HG02623 (cell line): ENCODE measurements around the gene ECHS1.

Source experiments
- ATAC-seq: cut with Tn5 transposase; IDR thresholded peaks from one replicate; pipeline ENCODE4 v1.9.1; 2021; ENCODE audit warnings: moderate library complexity; ENCODE audit not compliant: unreplicated experiment

The ECHS1 gene

GRCh38 chr10:133361227-133361626 lies 11.9 kb downstream of the ECHS1 start:
- ATAC-seq, result no peak

- no peak for ATAC-seq
These were observed 13.1 kb downstream of the ECHS1 start for GRCh38 chr10:133359972-133360610.

- no peak for ATAC-seq
These were observed 13.6 kb downstream of the ECHS1 start for GRCh38 chr10:133359554-133359971.

- no peak for ATAC-seq
These were observed 14.2 kb downstream of the ECHS1 start for GRCh38 chr10:133358925-133359310.

GRCh38 chr10:133358162-133358924 lies 14.8 kb downstream of the ECHS1 start:
- no peak for ATAC-seq

- ATAC-seq, result peak; percentile 63
These were observed 15.6 kb downstream of the ECHS1 start, which contains the start of gene FUOM for GRCh38 chr10:133357285-133358161. TSS of gene FUOM (minus strand) at chr10:133358019. CDS start at chr10:133358007, 12 bp downstream.

- ATAC-seq, result no peak
These were observed 16.4 kb downstream of the ECHS1 start for GRCh38 chr10:133356549-133357284.

- ATAC-seq, result no peak
These were observed 17.2 kb downstream of the ECHS1 start for GRCh38 chr10:133355991-133356390.

- no peak for ATAC-seq
These were observed 17.9 kb downstream of the ECHS1 start for GRCh38 chr10:133355266-133355665.

GRCh38 chr10:133354672-133355240 lies 18.4 kb downstream of the ECHS1 start:
- no peak for ATAC-seq

- no peak for ATAC-seq
These were observed 19.1 kb downstream of the ECHS1 start for GRCh38 chr10:133353988-133354605.

- no peak for ATAC-seq
These were observed 19.8 kb downstream of the ECHS1 start for GRCh38 chr10:133353202-133353959.

GRCh38 chr10:133351408-133352318 lies 21.5 kb downstream of the ECHS1 start:
- ATAC-seq, result no peak

GRCh38 chr10:133350950-133351329 lies 22.2 kb downstream of the ECHS1 start:
- ATAC-seq, result no peak

GRCh38 chr10:133350283-133350949 lies 22.7 kb downstream of the ECHS1 start:
- no peak for ATAC-seq

GRCh38 chr10:133349577-133350011 lies 23.6 kb downstream of the ECHS1 start:
- ATAC-seq, result no peak

GRCh38 chr10:133349160-133349568 lies 24.0 kb downstream of the ECHS1 start:
- no peak for ATAC-seq
